Kidney epithelial cell (primary cell): Measurements from ENCODE around the gene STK35. TPM values are rescaled to one million over a fixed set of nuclear protein-coding genes. Genes with fewer than 3 reads are reported as not detected.

ENCODE experiments used
- DNase-seq: peaks from one replicate; pipeline ENCODE4 v3.0.0-alpha.2; 2010; ENCODE audit warnings: low read depth
- H3K27me3 ChIP-seq: 2 replicates; pipeline ENCODE4 v1.6.0; 2011; ENCODE audit warnings: low read length; ENCODE audit not compliant: control insufficient read depth, insufficient read depth
- H3K36me3 ChIP-seq: 2 replicates; pipeline ENCODE4 v1.5.1; 2011; ENCODE audit warnings: low read length; ENCODE audit not compliant: control insufficient read depth, insufficient read depth
- H3K4me3 ChIP-seq: 2 replicates; pipeline ENCODE4 v1.5.1; 2011; ENCODE audit warnings: low read depth, mild to moderate bottlenecking, control low read depth, low read length
- total RNA-seq: library from RNA; depleted of rRNA; stranded (reverse); fragments of >200 nt; gene quantifications from 2 replicates; pipeline ENCODE4 v1.2.3, GENCODE V29; 2015
- TF ChIP-seq, protein P1 (sequence below): IDR thresholded peaks from 2 replicates; pipeline ENCODE4 v1.5.1; 2011; ENCODE audit warnings: mild to moderate bottlenecking, moderate library complexity, low read length, control low read depth, inconsistent platforms; ENCODE audit not compliant: insufficient read depth, poor library complexity, severe bottlenecking

STK35 gene
- total RNA-seq, 1 donor from 2014 or later = 18.0 TPM

GRCh38 chr20:2108498-2108897 is 6.9 kb downstream of the STK35 start:
- Histone ChIP-seq H3K36me3 (no peaks in the 10 kb centered on the region), H3K27me3 (no peaks in the 10 kb centered on the region), H3K4me3 (no peak overlapping the region)
- no peak for DNase-seq
- TF ChIP-seq, protein P1, sequence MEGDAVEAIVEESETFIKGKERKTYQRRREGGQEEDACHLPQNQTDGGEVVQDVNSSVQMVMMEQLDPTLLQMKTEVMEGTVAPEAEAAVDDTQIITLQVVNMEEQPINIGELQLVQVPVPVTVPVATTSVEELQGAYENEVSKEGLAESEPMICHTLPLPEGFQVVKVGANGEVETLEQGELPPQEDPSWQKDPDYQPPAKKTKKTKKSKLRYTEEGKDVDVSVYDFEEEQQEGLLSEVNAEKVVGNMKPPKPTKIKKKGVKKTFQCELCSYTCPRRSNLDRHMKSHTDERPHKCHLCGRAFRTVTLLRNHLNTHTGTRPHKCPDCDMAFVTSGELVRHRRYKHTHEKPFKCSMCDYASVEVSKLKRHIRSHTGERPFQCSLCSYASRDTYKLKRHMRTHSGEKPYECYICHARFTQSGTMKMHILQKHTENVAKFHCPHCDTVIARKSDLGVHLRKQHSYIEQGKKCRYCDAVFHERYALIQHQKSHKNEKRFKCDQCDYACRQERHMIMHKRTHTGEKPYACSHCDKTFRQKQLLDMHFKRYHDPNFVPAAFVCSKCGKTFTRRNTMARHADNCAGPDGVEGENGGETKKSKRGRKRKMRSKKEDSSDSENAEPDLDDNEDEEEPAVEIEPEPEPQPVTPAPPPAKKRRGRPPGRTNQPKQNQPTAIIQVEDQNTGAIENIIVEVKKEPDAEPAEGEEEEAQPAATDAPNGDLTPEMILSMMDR = no peak

GRCh38 chr20:2108987-2109386 is 7.4 kb downstream of the STK35 start:
- Histone ChIP-seq H3K36me3 (no peaks in the 10 kb centered on the region), H3K27me3 (no peaks in the 10 kb centered on the region), H3K4me3 (no peak overlapping the region)
- TF ChIP-seq, protein P1 = no peak
- peak; percentile 69 for DNase-seq

DNA sequence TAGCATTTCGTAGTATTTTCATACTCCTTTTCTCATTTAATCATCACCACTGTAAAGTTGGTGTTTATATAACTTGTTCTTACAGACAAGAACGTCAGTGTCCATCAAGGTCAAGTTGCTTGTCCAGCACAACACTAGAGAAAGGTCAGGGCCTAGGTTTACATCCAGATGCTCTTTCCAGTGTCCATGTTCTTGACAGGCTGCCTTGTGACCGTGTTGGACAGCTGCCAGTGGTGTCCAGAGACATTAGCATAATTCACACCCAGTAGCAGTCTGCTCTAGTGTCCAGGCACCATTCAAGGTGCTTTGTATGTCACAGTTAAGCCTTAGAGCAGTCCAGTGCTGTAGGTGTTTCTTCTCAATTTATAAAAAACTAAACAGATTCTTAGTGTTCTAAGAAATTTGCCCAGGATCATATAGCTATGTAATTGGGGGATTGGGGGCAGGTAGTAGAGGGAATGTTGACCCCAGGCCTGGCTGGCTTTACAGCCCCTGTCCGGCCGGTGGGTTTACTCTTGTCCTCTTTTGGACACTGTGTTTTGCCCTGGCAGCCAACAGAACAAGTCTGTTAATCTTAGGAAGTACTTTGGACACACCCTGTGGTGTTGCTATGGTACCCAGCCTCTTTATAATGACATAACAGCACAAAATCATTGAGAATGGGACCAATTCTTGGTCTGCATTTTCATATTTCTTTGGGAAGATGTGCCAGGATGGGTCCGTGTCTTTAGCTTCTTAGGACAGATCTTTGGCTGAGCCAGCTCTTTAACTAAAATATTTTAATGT is 8.0 kb downstream of the STK35 start:
- no peaks in the 10 kb centered on the region for H3K36me3 ChIP-seq
- DNase-seq = no peak

DNA sequence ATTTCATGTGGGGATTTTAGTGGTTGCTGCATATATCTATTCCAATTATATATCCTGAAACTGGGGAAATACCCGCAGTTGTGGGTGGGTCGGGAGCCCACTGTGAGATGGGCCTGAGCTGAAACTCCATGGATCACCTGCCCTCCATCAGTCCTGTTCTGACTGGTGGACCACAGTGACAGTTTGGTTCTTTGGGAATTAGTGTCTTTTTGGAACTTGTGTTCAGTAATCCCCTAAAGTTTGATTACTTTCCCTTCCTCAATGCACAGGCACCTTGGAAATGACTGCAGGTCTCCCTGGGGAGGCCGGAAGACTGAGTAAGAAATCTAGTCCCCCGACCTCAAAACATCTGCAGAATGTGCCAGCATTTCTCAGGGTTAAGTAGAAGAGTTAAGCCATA is 11.3 kb downstream of the STK35 start:
- TF ChIP-seq, protein P1 = no peak
- H3K4me3 ChIP-seq = no peak overlapping the region
- H3K36me3 ChIP-seq = no peaks in the 10 kb centered on the region
- H3K27me3 ChIP-seq = no peaks in the 10 kb centered on the region
- no peak for DNase-seq

More for the DNA sequence above, 8.0 kb downstream of the STK35 start:
- Histone ChIP-seq H3K27me3 (no peaks in the 10 kb centered on the region), H3K4me3 (no peak overlapping the region)
- TF ChIP-seq, protein P1 = no peak

DNA sequence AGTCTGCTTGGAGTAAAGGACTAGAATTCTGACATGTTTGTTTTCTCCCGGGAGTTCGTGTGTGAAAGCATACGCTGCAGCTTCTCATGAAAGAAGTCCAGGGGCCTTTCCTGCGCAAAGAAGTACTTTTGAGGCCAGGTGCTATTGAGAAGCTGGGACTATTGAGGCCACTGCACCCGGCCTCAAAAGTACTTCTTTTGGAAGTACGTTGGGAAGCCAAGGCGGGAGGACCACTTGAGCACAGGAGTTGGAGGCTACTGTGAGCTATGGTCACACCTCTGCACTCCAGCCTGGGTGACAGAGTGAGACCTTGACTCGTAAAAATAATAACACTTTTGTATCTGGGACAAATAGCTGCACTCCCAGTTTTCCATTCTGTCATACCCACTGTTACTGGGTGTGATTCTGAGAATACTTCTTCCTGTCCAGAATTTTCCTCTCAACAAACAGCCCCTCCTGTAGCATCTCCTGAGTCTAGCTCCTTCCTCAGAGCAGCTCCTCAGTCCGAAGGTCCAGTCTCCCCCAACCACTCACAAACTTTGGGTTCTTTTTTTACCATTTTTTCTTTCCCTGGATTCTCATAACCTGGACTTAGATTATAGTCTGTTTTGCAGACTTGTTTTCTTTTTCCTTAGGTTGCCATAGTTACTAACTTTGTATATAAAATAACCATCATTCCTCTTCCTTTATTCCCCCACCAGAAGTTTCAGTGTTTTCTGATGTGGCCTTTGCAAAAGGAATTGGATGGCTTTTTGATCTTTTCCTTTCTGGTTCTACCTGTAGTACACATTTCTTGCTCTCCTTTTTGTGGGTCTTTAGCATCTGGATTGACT is 12.7 kb downstream of the STK35 start:
- H3K36me3 ChIP-seq = no peaks in the 10 kb centered on the region

More for the DNA sequence above, 12.7 kb downstream of the STK35 start:
- Histone ChIP-seq H3K4me3 (no peak overlapping the region), H3K27me3 (no peaks in the 10 kb centered on the region)
- no peak for DNase-seq
- TF ChIP-seq, protein P1 = no peak
